Mesenchymal stem cell (in vitro differentiated cells and primary cell): Measurements from ENCODE around the gene WNT4.

Experiments used
- DNase-seq: peaks from one replicate; pipeline ENCODE4 v3.0.0-alpha.2; 2013
- H2AFZ ChIP-seq: one replicate; pipeline ENCODE4 v1.6.1; 2013; ENCODE audit warnings: low read depth, mild to moderate bottlenecking, control low read depth, inconsistent platforms, low read length, moderate library complexity
- H2AK5ac ChIP-seq: 2 replicates; pipeline ENCODE4 v1.6.1; 2013; ENCODE audit warnings: low read length, moderate library complexity, mild to moderate bottlenecking, inconsistent platforms; ENCODE audit not compliant: severe bottlenecking
- H2BK120ac ChIP-seq: one replicate; pipeline ENCODE4 v1.6.1; 2013; ENCODE audit warnings: low read depth, mild to moderate bottlenecking, inconsistent platforms, low read length, moderate library complexity
- H2BK12ac ChIP-seq, 2 experiments: one replicate each; pipeline ENCODE4 v1.6.1; 2013; ENCODE audit warnings: inconsistent platforms in 2 of 2, low read length in 2 of 2, mild to moderate bottlenecking in 2 of 2, moderate library complexity in 2 of 2, control low read depth in 1 of 2
- H2BK15ac ChIP-seq: one replicate; pipeline ENCODE4 v1.6.1; 2013; ENCODE audit warnings: mild to moderate bottlenecking, low read depth, inconsistent platforms; ENCODE audit not compliant: poor library complexity, severe bottlenecking
- H2BK5ac ChIP-seq: 2 replicates; pipeline ENCODE4 v1.6.1; 2013; ENCODE audit warnings: low read depth, mild to moderate bottlenecking, low read length, control low read depth, inconsistent platforms; ENCODE audit not compliant: poor library complexity, severe bottlenecking
- H3K14ac ChIP-seq, 2 experiments: one replicate each; pipeline ENCODE4 v1.6.1; 2013; ENCODE audit warnings: inconsistent platforms in 2 of 2, low read length in 2 of 2, control low read depth in 1 of 2, mild to moderate bottlenecking in 1 of 2, moderate library complexity in 1 of 2
- H3K18ac ChIP-seq, 2 experiments: one replicate each; pipeline ENCODE4 v1.6.1; 2013; ENCODE audit warnings: inconsistent platforms in 2 of 2, low read length in 2 of 2, control low read depth in 1 of 2, low read depth in 1 of 2, mild to moderate bottlenecking in 1 of 2
- H3K23ac ChIP-seq, 2 experiments: one replicate each; pipeline ENCODE4 v1.6.1; 2013; ENCODE audit warnings: inconsistent platforms in 2 of 2, low read length in 2 of 2, mild to moderate bottlenecking in 2 of 2, moderate library complexity in 2 of 2, control low read depth in 1 of 2
- H3K27ac ChIP-seq: 2 replicates; pipeline ENCODE4 v1.5.1; 2013; ENCODE audit warnings: mild to moderate bottlenecking, moderate library complexity, low read length, control low read depth, inconsistent platforms; ENCODE audit not compliant: poor library complexity, severe bottlenecking
- H3K27me3 ChIP-seq, 2 experiments: 2 replicates each; pipeline versions ENCODE4 v1.6.1 to v1.7.0; 2013; ENCODE audit warnings: low read length in 2 of 2, mild to moderate bottlenecking in 2 of 2, moderate library complexity in 2 of 2, control low read depth in 1 of 2, inconsistent platforms in 1 of 2; ENCODE audit not compliant: control insufficient read depth in 1 of 2, insufficient read depth in 1 of 2
- H3K36me3 ChIP-seq, 2 experiments: 2 replicates each; pipeline versions ENCODE4 v1.6.1 to v1.7.0; 2013; ENCODE audit warnings: low read length in 2 of 2, control low read depth in 1 of 2, inconsistent platforms in 1 of 2, low read depth in 1 of 2, mild to moderate bottlenecking in 1 of 2; ENCODE audit not compliant: insufficient read depth in 2 of 2, control insufficient read depth in 1 of 2
- H3K4ac ChIP-seq, 2 experiments: one replicate each; pipeline ENCODE4 v1.6.1; 2013; ENCODE audit warnings: inconsistent platforms in 2 of 2, low read length in 2 of 2, mild to moderate bottlenecking in 2 of 2, moderate library complexity in 2 of 2, control low read depth in 1 of 2, low read depth in 1 of 2
- H3K4me1 ChIP-seq: 2 replicates; pipeline ENCODE4 v1.6.1; 2013; ENCODE audit warnings: low read depth, low read length, control low read depth; ENCODE audit not compliant: control insufficient read depth, insufficient read depth
- H3K4me2 ChIP-seq: 2 replicates; pipeline ENCODE4 v1.6.1; 2013; ENCODE audit warnings: low read length, mild to moderate bottlenecking, inconsistent platforms; ENCODE audit not compliant: poor library complexity, severe bottlenecking
- H3K4me3 ChIP-seq, 2 experiments: 2 replicates each; pipeline versions ENCODE4 v1.5.1 to v1.7.0; 2013; ENCODE audit warnings: low read length in 2 of 2, mild to moderate bottlenecking in 2 of 2, control low read depth in 1 of 2, low read depth in 1 of 2; ENCODE audit not compliant: insufficient read depth in 1 of 2
- H3K79me1 ChIP-seq: replicated peaks from 2 replicates; pipeline ENCODE4 v1.6.1; 2013; ENCODE audit warnings: mild to moderate bottlenecking, control low read depth, low read length, inconsistent platforms; ENCODE audit not compliant: poor library complexity, severe bottlenecking
- H3K9ac ChIP-seq: 2 replicates; pipeline ENCODE4 v1.7.0; 2013; ENCODE audit warnings: mild to moderate bottlenecking, low read length, moderate library complexity
- H3K9me3 ChIP-seq: 2 replicates; pipeline ENCODE4 v1.7.0; 2013; ENCODE audit warnings: mild to moderate bottlenecking, low read length; ENCODE audit not compliant: control insufficient read depth
- H4K8ac ChIP-seq: one replicate; pipeline ENCODE4 v1.6.1; 2013; ENCODE audit warnings: inconsistent platforms, mild to moderate bottlenecking, low read length, moderate library complexity
- H4K91ac ChIP-seq: one replicate; pipeline ENCODE4 v1.6.1; 2013; ENCODE audit warnings: mild to moderate bottlenecking, low read length, inconsistent platforms
- WGBS: methylation state at CpG from one replicate; pipeline ENCODE4 v1.1.7; 2013; ENCODE audit warnings: mixed read lengths; 5-methylcytosine and 5-hydroxymethylcytosine counted together

The WNT4 gene

DNA sequence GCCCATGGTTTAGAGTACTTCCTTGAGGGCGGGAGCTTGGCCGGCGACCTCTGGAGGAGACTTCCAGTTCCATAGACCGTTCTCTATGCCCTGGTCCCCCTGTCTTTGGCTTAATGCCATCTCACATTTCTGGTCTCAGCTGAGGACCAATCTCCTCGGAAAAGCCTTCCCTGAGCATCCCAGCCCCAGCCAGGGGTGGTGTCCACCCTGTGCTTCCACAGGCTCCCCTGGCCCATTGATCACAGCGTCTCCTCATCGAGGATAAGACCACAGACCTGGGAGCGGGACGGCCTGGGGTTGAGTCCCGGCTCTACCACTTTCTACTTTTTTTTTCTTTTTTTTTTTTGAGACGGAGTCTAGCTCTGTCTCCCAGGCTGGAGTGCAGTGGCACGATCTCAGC is 14.5 kb downstream of the WNT4 start:
- no peak overlapping the region for H3K14ac ChIP-seq
- peak overlapping the region; percentile 18 for H2BK15ac ChIP-seq
- no peak overlapping the region for H3K18ac ChIP-seq
- H3K4me3 ChIP-seq = no peak overlapping the region
- H4K91ac ChIP-seq = no peak overlapping the region
- no peak overlapping the region for H2BK120ac ChIP-seq
- peaks cover 0 to 11% of the 10 kb centered on the region in 2 experiments for H3K36me3 ChIP-seq
- 81% methylated on average over 10 of the region's 12 CpGs for WGBS
- H3K27me3 ChIP-seq = peaks cover 0 to 4% of the 10 kb centered on the region in 2 experiments
- no peak overlapping the region for H3K4ac ChIP-seq
- H3K9me3 ChIP-seq = no peaks in the 10 kb centered on the region
- DNase-seq = no peak
- no peak overlapping the region for H4K8ac ChIP-seq
- H2BK5ac ChIP-seq = no peak overlapping the region
- H2AFZ ChIP-seq = no peak overlapping the region
- H2AK5ac ChIP-seq = no peak overlapping the region
- peaks cover 18% of the 10 kb centered on the region for H3K4me1 ChIP-seq
- no peak overlapping the region for H3K27ac ChIP-seq
- H3K79me1 ChIP-seq = peaks cover 2% of the 10 kb centered on the region
- no peak overlapping the region for H3K4me2 ChIP-seq
- no peak overlapping the region for H3K9ac ChIP-seq
- H2BK12ac ChIP-seq = no peak overlapping the region
- H3K23ac ChIP-seq = no peak overlapping the region

DNA sequence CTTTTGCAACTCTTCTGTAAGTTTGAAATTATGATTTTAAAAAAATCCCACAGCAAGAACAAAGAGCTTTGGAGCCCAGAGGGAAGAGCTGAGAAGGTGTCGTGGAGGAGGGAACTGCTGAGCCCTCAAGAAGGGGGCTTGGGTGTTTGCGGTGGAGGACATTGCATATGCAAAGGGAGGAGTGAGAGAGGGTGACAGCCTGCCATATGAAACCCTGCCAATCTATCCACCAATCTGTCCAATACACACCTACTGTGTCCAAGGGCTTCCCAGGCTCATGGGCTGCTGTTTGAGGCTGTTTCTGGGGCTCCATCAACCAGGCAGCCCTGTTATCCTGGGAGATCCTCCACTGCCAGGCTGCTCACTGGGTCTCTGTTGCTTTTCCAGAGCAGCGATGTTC is 15.2 kb downstream of the WNT4 start:
- H3K14ac ChIP-seq = no peak overlapping the region
- WGBS = 98% methylated on average over 2 of the region's 3 CpGs

DNA sequence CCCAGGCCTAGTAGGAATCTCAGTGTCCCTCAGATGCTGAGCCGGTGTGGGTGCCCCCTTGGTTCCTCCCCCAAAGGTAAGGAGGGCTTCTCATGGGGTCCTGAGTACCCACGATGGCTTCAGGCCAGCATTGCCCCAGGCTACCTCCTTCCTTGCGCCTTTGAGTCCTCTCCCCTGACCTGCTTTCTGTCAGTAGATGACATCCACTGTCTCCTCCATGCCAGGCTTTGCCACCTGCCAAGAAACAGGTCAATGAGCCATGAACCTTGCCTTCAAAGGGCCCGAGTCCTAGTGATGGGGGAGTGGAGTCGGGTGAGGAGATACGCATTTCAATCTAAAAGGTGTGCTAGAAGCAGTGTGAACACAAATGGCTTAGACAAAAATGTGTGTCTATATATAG is 15.6 kb downstream of the WNT4 start:
- H3K27ac ChIP-seq = no peak overlapping the region

More for the DNA sequence above, 15.2 kb downstream of the WNT4 start:
- Histone ChIP-seq H3K4ac (no peak overlapping the region), H2BK15ac (no peak overlapping the region), H3K4me1 (peaks cover 16% of the 10 kb centered on the region), H3K27me3 (no peaks in the 10 kb centered on the region), H2BK120ac (no peak overlapping the region), H2BK12ac (no peak overlapping the region), H3K4me2 (no peak overlapping the region), H2BK5ac (no peak overlapping the region), H3K23ac (no peak overlapping the region), H3K79me1 (peaks cover 3% of the 10 kb centered on the region), H3K27ac (no peak overlapping the region), H3K9ac (no peak overlapping the region), H3K18ac (no peak overlapping the region), H4K91ac (no peak overlapping the region), H4K8ac (no peak overlapping the region), H3K9me3 (no peaks in the 10 kb centered on the region), H2AK5ac (no peak overlapping the region), H3K4me3 (no peak overlapping the region), H3K36me3 (peaks cover 0 to 13% of the 10 kb centered on the region in 2 experiments), H2AFZ (no peak overlapping the region)
- no peak for DNase-seq

DNA sequence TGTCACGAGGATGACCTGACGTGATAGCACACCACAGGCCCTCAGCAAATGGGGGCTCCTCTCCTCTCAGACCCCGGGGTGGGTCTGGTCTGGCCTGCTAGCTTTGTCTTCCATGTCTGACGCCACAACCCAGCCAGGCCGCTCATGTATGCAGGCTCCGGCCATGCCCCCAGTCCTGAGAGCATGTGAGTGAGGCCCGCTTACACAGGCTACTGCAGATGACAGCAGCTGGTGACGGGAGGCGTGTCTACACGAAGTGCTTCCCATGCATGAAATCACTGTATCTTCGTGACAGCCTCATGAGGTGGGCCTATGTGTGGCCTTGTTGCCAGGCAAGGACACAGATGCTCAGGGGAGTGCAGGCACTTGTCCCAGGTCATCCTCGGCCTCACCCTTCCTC is 16.4 kb downstream of the WNT4 start:
- peaks cover 15% of the 10 kb centered on the region for H3K4me1 ChIP-seq

More for the DNA sequence above, 15.6 kb downstream of the WNT4 start:
- H2BK120ac ChIP-seq = no peak overlapping the region
- peaks cover 16% of the 10 kb centered on the region for H3K4me1 ChIP-seq
- no peaks in the 10 kb centered on the region for H3K9me3 ChIP-seq
- no peak overlapping the region for H3K9ac ChIP-seq
- H3K27me3 ChIP-seq = no peaks in the 10 kb centered on the region
- H3K14ac ChIP-seq = no peak overlapping the region
- no peak overlapping the region for H2BK12ac ChIP-seq
- no peak overlapping the region for H2AK5ac ChIP-seq
- no peak overlapping the region for H3K4ac ChIP-seq
- no peak overlapping the region for H3K4me2 ChIP-seq
- H3K79me1 ChIP-seq = peaks cover 6% of the 10 kb centered on the region
- H3K4me3 ChIP-seq = no peak overlapping the region
- H4K91ac ChIP-seq = no peak overlapping the region
- no peak overlapping the region for H3K18ac ChIP-seq
- H3K23ac ChIP-seq = no peak overlapping the region
- no peak overlapping the region for H2AFZ ChIP-seq
- H3K36me3 ChIP-seq = peaks cover 0 to 18% of the 10 kb centered on the region in 2 experiments
- no peak overlapping the region for H4K8ac ChIP-seq
- H2BK15ac ChIP-seq = no peak overlapping the region
- 93% methylated on average over 6 of the region's 6 CpGs for WGBS
- H2BK5ac ChIP-seq = no peak overlapping the region
- DNase-seq = no peak

More for the DNA sequence above, 16.4 kb downstream of the WNT4 start:
- Histone ChIP-seq H3K9ac (no peak overlapping the region), H3K27me3 (no peaks in the 10 kb centered on the region), H4K91ac (no peak overlapping the region), H2BK5ac (no peak overlapping the region), H3K18ac (no peak overlapping the region), H2AFZ (no peak overlapping the region), H3K14ac (no peak overlapping the region), H3K23ac (no peak overlapping the region), H3K4me3 (no peak overlapping the region), H3K9me3 (no peaks in the 10 kb centered on the region), H2BK15ac (no peak overlapping the region), H3K27ac (no peak overlapping the region), H3K4me2 (no peak overlapping the region), H2AK5ac (no peak overlapping the region), H3K79me1 (peaks cover 10% of the 10 kb centered on the region), H2BK120ac (no peak overlapping the region), H2BK12ac (no peak overlapping the region), H4K8ac (no peak overlapping the region), H3K4ac (no peak overlapping the region), H3K36me3 (peaks cover 0 to 22% of the 10 kb centered on the region in 2 experiments)
- 91% methylated on average over 12 of the region's 12 CpGs for WGBS
- no peak for DNase-seq
